Measurements from ENCODE around the gene ATP5PD. TPM values are rescaled to one million over a fixed set of nuclear protein-coding genes. Genes with fewer than 3 reads are reported as not detected.

ATP5PD gene
- polyA plus RNA-seq, 1 donor (not counting 4 experiments of a cell fraction or from before 2014, with no cell fraction given), result 276 TPM

- DNase-seq (ENCODE audit: low read depth, low spot score) (no peak), FAIRE-seq (no peak)
- Histone ChIP-seq H3K9ac (ENCODE audit: control insufficient read depth, extremely low read depth, insufficient read depth, low read length) (no peak overlapping the region), H3K9me3 (ENCODE audit: control insufficient read depth, low read depth, low read length) (no peaks in the 10 kb centered on the region), H2AFZ (ENCODE audit: control insufficient read depth, low read length) (no peak overlapping the region), H3K36me3 (ENCODE audit: control insufficient read depth in 2 of 2, extremely low read depth in 1 of 2, insufficient read depth in 2 of 2, low read length in 2 of 2) (peaks cover 15 to 17% of the 10 kb centered on the region in 2 experiments), H3K4me1 (ENCODE audit: control insufficient read depth, extremely low read depth, insufficient read depth, low read length) (no peaks in the 10 kb centered on the region), H3K9me1 (ENCODE audit: control insufficient read depth, extremely low read depth, insufficient read depth, low read length) (no peaks in the 10 kb centered on the region), H4K20me1 (ENCODE audit: control insufficient read depth, extremely low read depth, insufficient read depth, low read length) (no peaks in the 10 kb centered on the region), H3K27me3 (ENCODE audit: control insufficient read depth, extremely low read depth, insufficient read depth, low read length) (no peaks in the 10 kb centered on the region), H3K4me2 (ENCODE audit: control insufficient read depth, extremely low read depth, insufficient read depth, low read depth, low read length) (no peak overlapping the region), H3K27ac (ENCODE audit: control insufficient read depth, insufficient read depth, low read length) (no peak overlapping the region), H3K79me2 (ENCODE audit: control insufficient read depth, insufficient read depth, low read length) (no peaks in the 10 kb centered on the region), H3K4me3 (ENCODE audit: control insufficient read depth in 2 of 3, extremely low read depth in 1 of 3, insufficient read depth in 2 of 3, low read depth in 1 of 3, low read length in 3 of 3) (no peak overlapping the region)
- dilution Hi-C loops (cut with MboI; ENCODE audit: extremely low pct_ligation_motif_present, low sequenced_read_pairs), result no loop called here
- TF ChIP-seq CTCF (optimal IDR thresholded peaks at IDR 0.05 in 1 of 3, IDR thresholded peaks at IDR 0.05 in 1 of 3, conservative IDR thresholded peaks at IDR 0.05 in 1 of 3; ENCODE audit: extremely low read depth in 1 of 3, insufficient read depth in 2 of 3, low read length in 3 of 3), result no peak
- TF ChIP-seq EZH2 (IDR thresholded peaks at IDR 0.05; ENCODE audit: low read length), result no peak
Observed at GRCh38 chr17:75024686-75025397, 21.9 kb downstream of the ATP5PD start.

- no peaks in the 10 kb centered on the region for H3K9me1 ChIP-seq (ENCODE audit: control insufficient read depth, extremely low read depth, insufficient read depth, low read length)
- TF ChIP-seq CTCF (optimal IDR thresholded peaks at IDR 0.05 in 1 of 3, IDR thresholded peaks at IDR 0.05 in 1 of 3, conservative IDR thresholded peaks at IDR 0.05 in 1 of 3; ENCODE audit: extremely low read depth in 1 of 3, insufficient read depth in 2 of 3, low read length in 3 of 3) (no peak), EZH2 (IDR thresholded peaks at IDR 0.05; ENCODE audit: low read length) (no peak)
- no peaks in the 10 kb centered on the region for H4K20me1 ChIP-seq (ENCODE audit: control insufficient read depth, extremely low read depth, insufficient read depth, low read length)
- H3K4me2 ChIP-seq (ENCODE audit: control insufficient read depth, extremely low read depth, insufficient read depth, low read depth, low read length), result no peak overlapping the region
- H2AFZ ChIP-seq (ENCODE audit: control insufficient read depth, low read length), result no peak overlapping the region
- dilution Hi-C loops (cut with MboI; ENCODE audit: extremely low pct_ligation_motif_present, low sequenced_read_pairs), result no loop called here
- H3K9me3 ChIP-seq (ENCODE audit: control insufficient read depth, low read depth, low read length), result no peaks in the 10 kb centered on the region
- no peaks in the 10 kb centered on the region for H3K4me1 ChIP-seq (ENCODE audit: control insufficient read depth, extremely low read depth, insufficient read depth, low read length)
- H3K27ac ChIP-seq (ENCODE audit: control insufficient read depth, insufficient read depth, low read length), result no peak overlapping the region
- DNase-seq (ENCODE audit: low read depth, low spot score) (no peak), FAIRE-seq (no peak)
- peaks cover 6% of the 10 kb centered on the region for H3K79me2 ChIP-seq (ENCODE audit: control insufficient read depth, insufficient read depth, low read length)
- no peaks in the 10 kb centered on the region for H3K27me3 ChIP-seq (ENCODE audit: control insufficient read depth, extremely low read depth, insufficient read depth, low read length)
- H3K4me3 ChIP-seq (ENCODE audit: control insufficient read depth in 2 of 3, extremely low read depth in 1 of 3, insufficient read depth in 2 of 3, low read depth in 1 of 3, low read length in 3 of 3), result no peak overlapping the region
- H3K36me3 ChIP-seq (ENCODE audit: control insufficient read depth in 2 of 2, extremely low read depth in 1 of 2, insufficient read depth in 2 of 2, low read length in 2 of 2), result peaks cover 21 to 27% of the 10 kb centered on the region in 2 experiments
- H3K9ac ChIP-seq (ENCODE audit: control insufficient read depth, extremely low read depth, insufficient read depth, low read length), result no peak overlapping the region
Observed at GRCh38 chr17:75020331-75021110, 26.2 kb downstream of the ATP5PD start.

Data from keratinocyte (primary cell).